GM23338 (cell line): ENCODE results near the gene LSM3. TPM values are rescaled to one million over a fixed set of nuclear protein-coding genes. Genes with fewer than 3 reads are reported as not detected.

Source experiments
- ATAC-seq: fragments of 200-7000 bp; cut with Tn5 transposase; 3 replicates; pipeline ENCODE4 v1.9.1; 2020
- DNase-seq: peaks from one replicate; pipeline ENCODE4 v3.0.0-alpha.2; 2015; ENCODE audit warnings: low spot score
- H2AFZ ChIP-seq: fragments of 200-600 bp; sonication (generic); 2 replicates; pipeline ENCODE4 v1.8.0; 2016; ENCODE audit warnings: antibody characterized with exemption, mild to moderate bottlenecking, moderate library complexity
- H3F3A ChIP-seq: fragments of 200-600 bp; sonication (generic); replicated peaks from 2 replicates; pipeline ENCODE4 v1.8.0; 2017; ENCODE audit warnings: antibody characterized with exemption, mixed run types, low read depth
- H3K27ac ChIP-seq: fragments of 200-600 bp; sonication (generic); 2 replicates; pipeline ENCODE4 v1.6.1; 2016; ENCODE audit warnings: low read depth
- H3K27me3 ChIP-seq: fragments of 200-600 bp; sonication (generic); 2 replicates; pipeline ENCODE4 v1.8.0; 2016; ENCODE audit warnings: mild to moderate bottlenecking, mixed run types, moderate library complexity; ENCODE audit not compliant: insufficient read depth
- H3K36me3 ChIP-seq: fragments of 200-600 bp; sonication (generic); 2 replicates; pipeline ENCODE4 v1.8.0; 2016; ENCODE audit warnings: mild to moderate bottlenecking; ENCODE audit not compliant: insufficient read depth
- H3K4me1 ChIP-seq: fragments of 200-600 bp; sonication (generic); 2 replicates; pipeline ENCODE4 v1.8.0; 2016; ENCODE audit warnings: mild to moderate bottlenecking, moderate library complexity; ENCODE audit not compliant: insufficient read depth
- H3K4me2 ChIP-seq: fragments of 200-600 bp; sonication (generic); 2 replicates; pipeline ENCODE4 v1.7.1; 2017; ENCODE audit warnings: mixed run types
- H3K4me3 ChIP-seq: fragments of 200-600 bp; sonication (generic); 2 replicates; pipeline ENCODE4 v1.6.1; 2016; ENCODE audit warnings: mixed run types
- H3K79me2 ChIP-seq: fragments of 200-600 bp; sonication (generic); replicated peaks from 2 replicates; pipeline ENCODE4 v1.8.0; 2017; ENCODE audit warnings: mild to moderate bottlenecking; ENCODE audit not compliant: insufficient read depth
- H3K9me2 ChIP-seq: fragments of 200-600 bp; sonication (generic); 2 replicates; pipeline ENCODE4 v1.8.0; 2017; ENCODE audit not compliant: insufficient read depth
- H4K20me1 ChIP-seq: fragments of 200-600 bp; sonication (generic); replicated peaks from 2 replicates; pipeline ENCODE4 v1.8.0; 2017; ENCODE audit warnings: mild to moderate bottlenecking; ENCODE audit not compliant: insufficient read depth
- H3K27ac Mint-ChIP-seq: 2 replicates; pipeline ENCODE4 v1.8.0; 2020; ENCODE audit warnings: inconsistent platforms, mild to moderate bottlenecking, moderate library complexity, mixed read lengths
- H3K27me3 Mint-ChIP-seq: 3 replicates; pipeline ENCODE4 v1.8.0; 2022; ENCODE audit warnings: low read depth, mild to moderate bottlenecking, moderate library complexity, mixed read lengths, inconsistent platforms; ENCODE audit not compliant: insufficient read depth, poor library complexity
- H3K36me3 Mint-ChIP-seq: 3 replicates; pipeline ENCODE4 v1.8.0; 2021; ENCODE audit warnings: low read depth, mild to moderate bottlenecking, inconsistent platforms, moderate library complexity, mixed read lengths
- H3K4me1 Mint-ChIP-seq: 3 replicates; pipeline ENCODE4 v1.8.0; 2020; ENCODE audit warnings: mild to moderate bottlenecking, inconsistent platforms, mixed read lengths
- H3K4me3 Mint-ChIP-seq: 3 replicates; pipeline ENCODE4 v1.8.0; 2021; ENCODE audit warnings: moderate library complexity, mild to moderate bottlenecking, inconsistent platforms, mixed read lengths
- H3K9me3 Mint-ChIP-seq: 3 replicates; pipeline ENCODE4 v1.8.0; 2020; ENCODE audit warnings: moderate library complexity, mild to moderate bottlenecking, inconsistent platforms, mixed read lengths
- CREB1 ChIP-seq: fragments of 250-450 bp; sonication (Bioruptor Pico); IDR thresholded peaks from 2 replicates; pipeline ENCODE4 v1.5.0; 2020; ENCODE audit warnings: low read depth, mild to moderate bottlenecking, moderate library complexity
- CTCF ChIP-seq, 2 experiments: fragments of 200-600 bp in 1 of 2; sonication (generic) in 1 of 2; conservative IDR thresholded peaks; 2 replicates each; pipeline versions ENCODE4 v1.5.1 to v1.6.1; 2016 to 2017; ENCODE audit warnings: antibody characterized with exemption in 2 of 2, low read depth in 2 of 2, mild to moderate bottlenecking in 2 of 2, moderate library complexity in 1 of 2
- ETS1 ChIP-seq: IDR thresholded peaks from 2 replicates; pipeline ENCODE4 v1.6.1; 2016; ENCODE audit warnings: antibody characterized with exemption
- EZH2 ChIP-seq: fragments of 200-600 bp; sonication (generic); IDR thresholded peaks from one replicate; pipeline ENCODE4 v1.8.0; 2017; ENCODE audit warnings: antibody characterized with exemption, mild to moderate bottlenecking, low read depth; ENCODE audit not compliant: unreplicated experiment
- EZH2phosphoT487 ChIP-seq: fragments of 200-600 bp; sonication (generic); IDR thresholded peaks from one replicate; pipeline ENCODE4 v1.8.1; 2018; ENCODE audit warnings: antibody characterized with exemption; ENCODE audit not compliant: unreplicated experiment
- JUNB ChIP-seq: IDR thresholded peaks from one replicate; pipeline ENCODE4 v1.6.1; 2016; ENCODE audit warnings: antibody characterized with exemption; ENCODE audit not compliant: unreplicated experiment
- NANOG ChIP-seq: IDR thresholded peaks from 2 replicates; pipeline ENCODE4 v1.6.1; 2016; ENCODE audit warnings: antibody characterized with exemption, borderline replicate concordance
- POLR2AphosphoS5 ChIP-seq: IDR thresholded peaks from 2 replicates; pipeline ENCODE4 v1.6.1; 2016; ENCODE audit warnings: antibody characterized with exemption, low read depth
- REST ChIP-seq: IDR thresholded peaks from one replicate; pipeline ENCODE4 v1.6.1; 2018; ENCODE audit warnings: antibody characterized with exemption; ENCODE audit not compliant: unreplicated experiment
- STAT1 ChIP-seq: IDR thresholded peaks from one replicate; pipeline ENCODE4 v1.6.1; 2016; ENCODE audit warnings: antibody characterized with exemption; ENCODE audit not compliant: unreplicated experiment
- ZNF114 ChIP-seq: fragments of 250-450 bp; sonication (Bioruptor Pico); IDR thresholded peaks from 2 replicates; pipeline ENCODE4 v1.5.0; 2020; ENCODE audit warnings: mild to moderate bottlenecking, moderate library complexity
- ZNF331 ChIP-seq: fragments of 250-450 bp; sonication (Bioruptor Pico); IDR thresholded peaks from 2 replicates; pipeline ENCODE4 v1.5.0; 2020; ENCODE audit warnings: low read depth, mild to moderate bottlenecking, moderate library complexity
- ZNF462 ChIP-seq: fragments of 250-450 bp; sonication (Bioruptor Pico); IDR thresholded peaks from 2 replicates; pipeline ENCODE4 v1.5.0; 2020; ENCODE audit warnings: mild to moderate bottlenecking, moderate library complexity
- polyA plus RNA-seq: library from polyadenylated mRNA; unstranded; fragments of >200 nt; fragmentation: Nextera tagmentation; extraction: Ambion mirVana; gene quantifications from 2 replicates; pipeline ENCODE4 v1.2.1, GENCODE V29; 2016
- total RNA-seq: library from RNA; depleted of rRNA; stranded (reverse); fragments of >200 nt; shearing (Covaris generic); gene quantifications from 2 replicates; pipeline ENCODE4 v1.2.3, GENCODE V29; 2014

Gene LSM3
- total and polyA plus RNA-seq, 2 experiments from 2014 or later, result 20.1 to 71.5 TPM

- Mint-ChIP-seq H3K27me3 (peaks cover 3% of the 10 kb centered on the region), H3K27ac (no peak overlapping the region), H3K36me3 (peaks cover 3% of the 10 kb centered on the region; the same call in 2 of the 3 replicates), H3K9me3 (peaks cover 26% of the 10 kb centered on the region), H3K4me1 (peaks cover 17% of the 10 kb centered on the region), H3K4me3 (no peak overlapping the region)
- no peaks in the 10 kb centered on the region; the same call in 1 of the 2 replicates for H3K36me3 ChIP-seq
- no peaks in the 10 kb centered on the region for H4K20me1 ChIP-seq
- DNase-seq, result no peak
- no peaks in the 10 kb centered on the region for H3F3A ChIP-seq
- no peaks in the 10 kb centered on the region for H3K27me3 ChIP-seq
- H3K27ac ChIP-seq, result no peak overlapping the region
- no peak for ATAC-seq
- no peak overlapping the region for H3K4me2 ChIP-seq
- H3K4me1 ChIP-seq, result peaks cover 5% of the 10 kb centered on the region
- no peak overlapping the region for H3K4me3 ChIP-seq
- H2AFZ ChIP-seq, result no peak overlapping the region
- TF ChIP-seq JUNB, result no peak
- TF ChIP-seq NANOG, result no peak
- TF ChIP-seq CTCF (conservative IDR thresholded peaks at IDR 0.05; ENCODE audit: low read depth in 2 of 2), result no peak
- TF ChIP-seq EZH2, result no peak
- no peak for TF ChIP-seq EZH2phosphoT487
- TF ChIP-seq ZNF462 (CRISPR knock-in tag), result no peak
- TF ChIP-seq ZNF114 (CRISPR knock-in tag), result no peak
- TF ChIP-seq ZNF331 (CRISPR knock-in tag), result no peak
- TF ChIP-seq ETS1, result no peak
- TF ChIP-seq POLR2AphosphoS5, result no peak
- TF ChIP-seq STAT1, result no peak
- TF ChIP-seq CREB1 (CRISPR knock-in tag), result no peak
- no peak for TF ChIP-seq REST
- H3K79me2 ChIP-seq, result no peaks in the 10 kb centered on the region
- H3K9me2 ChIP-seq, result 0 out of 2 replicates have a peak, but pooled peaks cover 7% of the 10 kb centered on the region
Measured at GRCh38 chr3:14221902-14222301, 43.3 kb downstream of the LSM3 start.
